HG03045 (cell line): Measurements from ENCODE around the gene BTF3.
"Not testable (repeated sequence)": the region's sequence is repeated elsewhere in the genome, so short reads cannot be mapped to it uniquely, and the experiment has no call there.

Source experiments
- ATAC-seq: cut with Tn5 transposase; IDR thresholded peaks from one replicate; pipeline ENCODE4 v1.9.1; 2021; ENCODE audit warnings: mild to moderate bottlenecking, moderate library complexity; ENCODE audit not compliant: unreplicated experiment

The BTF3 gene

DNA sequence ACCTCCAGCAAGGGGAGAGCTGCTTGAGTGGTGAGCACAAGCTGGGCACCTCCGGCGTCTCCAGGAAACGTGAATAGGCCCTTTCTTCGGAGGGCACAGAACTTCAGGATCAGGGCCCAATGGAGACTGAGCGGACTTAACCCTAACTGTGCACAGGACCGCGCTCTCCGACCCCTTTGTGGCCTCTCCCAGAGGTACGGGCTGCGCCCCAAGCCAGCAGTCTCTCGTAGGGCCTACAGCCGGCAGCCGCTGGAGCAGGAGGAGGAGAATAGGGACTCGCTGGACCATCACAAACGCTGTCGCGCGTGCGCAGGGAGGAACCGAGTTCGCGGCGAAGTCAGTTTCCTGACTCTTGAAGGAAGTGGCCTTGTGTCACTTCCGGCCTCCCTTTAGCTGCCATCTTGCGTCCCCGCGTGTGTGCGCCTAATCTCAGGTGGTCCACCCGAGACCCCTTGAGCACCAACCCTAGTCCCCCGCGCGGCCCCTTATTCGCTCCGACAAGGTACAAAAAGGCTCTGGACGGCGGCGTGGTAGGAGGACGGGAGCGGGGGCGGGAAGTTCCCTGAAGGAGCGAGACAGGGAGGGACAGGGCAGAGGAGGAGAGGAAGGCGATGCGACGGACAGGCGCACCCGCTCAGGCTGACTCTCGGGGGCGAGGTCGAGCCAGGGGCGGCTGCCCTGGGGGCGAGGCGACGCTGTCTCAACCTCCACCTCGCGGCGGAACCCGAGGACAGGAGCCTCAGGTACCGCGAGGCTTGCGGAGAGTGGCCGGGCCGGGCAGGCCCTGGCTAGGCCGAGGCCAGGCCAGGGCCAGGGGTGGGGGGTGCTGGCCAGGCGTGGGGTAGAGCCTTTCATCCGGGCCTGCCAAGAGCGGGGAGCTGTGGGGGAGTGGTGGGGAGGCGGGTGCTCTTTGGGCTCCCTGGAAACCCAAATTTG lies at the start of gene BTF3:
Gene BTF3, plus strand, starts transcription at position 386 of the 936 bp plus-strand sequence. Its CDS starts 226 bp downstream, at position 612.
- ATAC-seq: peak; percentile 98

DNA sequence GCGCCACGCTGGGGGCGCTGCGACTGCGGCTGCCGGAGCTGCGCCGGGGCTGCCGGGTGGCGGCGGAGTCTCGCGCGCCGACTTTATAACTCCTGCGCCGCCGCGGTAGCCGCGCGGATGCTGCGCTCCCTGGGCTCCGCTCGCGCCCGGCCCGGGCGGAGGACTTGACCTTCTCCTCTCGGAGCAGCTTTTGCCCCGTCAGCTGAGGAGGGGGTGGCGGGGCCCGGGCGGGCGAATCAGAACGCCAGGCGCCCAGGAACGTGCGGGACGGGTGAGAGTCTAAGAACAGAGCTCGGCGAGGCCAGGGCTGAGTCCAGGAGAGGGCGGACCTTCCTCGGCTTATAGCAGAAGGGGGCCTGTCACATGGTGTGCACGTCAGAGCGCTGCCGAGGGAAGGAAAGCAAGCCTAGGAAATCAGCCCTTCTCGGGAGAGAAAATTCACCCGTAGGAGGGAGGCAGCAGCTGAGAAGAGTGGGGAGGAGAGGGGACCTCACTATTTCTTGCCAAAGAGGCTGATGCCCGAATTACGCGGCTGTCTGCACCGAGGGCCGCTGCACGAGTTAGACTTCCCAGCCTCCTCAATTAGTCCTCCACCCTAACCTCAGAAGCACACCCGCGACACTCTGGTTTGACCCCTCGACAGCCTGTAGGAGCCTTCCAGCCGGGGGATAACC lies 49.6 kb upstream of the BTF3 start, which contains the start of gene FOXD1:
Gene FOXD1, minus strand, starts transcription at position 315 of the 674 bp plus-strand sequence. CDS start 415 bp downstream, outside the sequence.
- no peak for ATAC-seq

DNA sequence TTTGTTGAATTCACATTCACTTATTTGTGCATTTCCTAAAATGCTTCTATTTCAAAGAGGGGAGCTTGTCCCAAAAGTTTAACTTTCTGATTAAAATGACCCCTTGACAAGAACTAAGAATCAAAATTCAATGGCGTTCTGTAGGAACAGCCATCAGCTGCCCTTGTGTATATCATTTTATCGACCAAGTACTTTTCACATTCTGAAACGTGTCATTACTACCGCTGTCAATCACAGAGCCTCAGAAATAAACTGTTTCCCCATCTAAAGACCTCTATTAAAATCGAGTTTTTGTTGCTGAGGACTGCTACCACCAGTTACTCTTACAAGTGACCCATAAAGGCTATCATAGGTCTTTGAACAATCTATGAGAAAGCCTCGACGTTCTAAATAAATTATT lies 48.1 kb upstream of the BTF3 start:
- ATAC-seq: no peak

DNA sequence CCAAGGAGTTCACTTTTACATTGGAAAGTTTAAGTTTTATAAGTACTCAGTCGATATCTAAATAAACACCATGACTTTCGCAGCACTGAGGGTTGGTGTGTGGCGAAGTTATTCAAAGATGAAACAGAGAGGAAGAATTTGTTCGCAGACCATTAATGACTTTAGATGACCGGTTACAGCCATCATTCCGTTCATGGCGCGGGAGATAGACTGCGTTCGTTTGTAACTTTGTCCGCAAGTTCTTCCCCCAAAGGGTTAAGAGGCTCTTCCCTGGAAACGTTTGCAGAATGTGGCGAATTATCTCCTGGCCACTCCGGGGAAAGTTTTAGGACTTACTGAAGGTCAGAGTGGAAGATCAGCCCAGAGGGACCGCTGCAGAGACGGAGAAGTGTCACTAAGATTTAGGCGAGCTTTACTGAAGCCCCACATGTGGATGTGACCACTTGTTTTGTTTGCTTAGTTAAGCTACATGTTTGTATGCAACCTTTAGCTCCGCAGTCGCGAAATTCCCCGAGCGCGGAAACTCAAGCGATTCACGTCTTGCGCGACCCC lies 47.5 kb upstream of the BTF3 start:
- no peak for ATAC-seq

DNA sequence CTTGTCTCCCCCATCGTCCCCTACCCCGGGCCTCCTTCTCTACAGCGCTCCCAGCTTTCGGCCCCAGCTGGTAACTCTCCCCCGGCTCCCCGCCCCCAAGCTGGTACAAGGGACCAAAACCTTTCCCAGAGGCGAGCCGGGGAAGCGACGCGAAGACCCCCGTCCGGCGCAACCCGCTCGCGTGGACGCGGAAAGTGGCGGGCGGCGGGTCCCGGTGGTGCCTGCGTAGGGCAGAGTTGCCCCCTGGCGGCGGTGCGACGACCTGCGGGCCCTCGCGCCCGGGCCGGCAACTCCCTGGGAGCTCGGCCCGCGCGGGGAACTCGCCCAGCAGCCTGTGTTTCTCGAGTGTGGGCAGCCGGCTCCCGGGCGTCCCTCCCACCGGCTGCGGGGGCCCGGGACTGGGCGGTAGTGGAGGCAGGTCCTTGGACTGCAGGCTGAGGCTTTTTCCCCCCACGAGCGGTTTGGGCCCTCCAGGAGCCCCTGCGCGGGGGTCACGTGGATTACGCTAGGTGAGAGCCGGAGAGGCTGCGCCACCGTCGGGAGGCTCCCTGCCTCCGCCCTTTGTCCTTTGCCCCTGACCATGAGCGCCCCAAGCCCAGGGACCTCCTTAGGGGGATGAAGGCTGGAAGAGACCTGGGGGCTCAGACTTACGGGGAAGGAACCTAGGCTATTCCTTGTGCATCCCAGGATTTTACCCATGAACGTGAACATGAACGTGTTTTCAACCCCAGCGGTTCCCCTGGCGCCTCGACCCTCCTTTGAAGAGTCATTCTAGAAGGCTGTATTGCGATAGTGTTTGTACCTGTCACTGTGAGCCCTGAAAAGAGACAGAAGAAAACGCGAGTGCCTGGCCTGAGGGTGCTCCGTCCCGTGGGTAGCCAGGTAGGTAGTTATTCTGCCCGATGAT lies 46.8 kb upstream of the BTF3 start:
- ATAC-seq: no peak

DNA sequence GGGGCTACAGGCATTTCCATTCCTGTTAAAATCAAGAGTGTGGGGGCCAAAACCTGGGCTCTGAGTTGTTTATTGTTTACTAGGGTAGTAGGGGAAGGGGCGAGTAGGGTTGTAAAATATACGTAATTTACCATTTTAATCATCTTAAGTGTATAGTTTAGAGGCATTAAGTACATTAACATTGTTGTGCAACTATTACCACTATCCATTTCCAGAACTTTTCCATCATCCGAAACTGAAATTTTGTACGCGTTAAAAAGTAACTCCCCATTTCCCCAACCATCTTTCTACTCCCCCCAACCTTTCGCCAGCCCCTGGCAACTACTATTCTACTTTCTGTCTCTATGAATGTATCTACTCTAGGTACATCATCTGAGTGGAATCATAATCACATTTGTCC lies 46.0 kb upstream of the BTF3 start:
- ATAC-seq: no peak

DNA sequence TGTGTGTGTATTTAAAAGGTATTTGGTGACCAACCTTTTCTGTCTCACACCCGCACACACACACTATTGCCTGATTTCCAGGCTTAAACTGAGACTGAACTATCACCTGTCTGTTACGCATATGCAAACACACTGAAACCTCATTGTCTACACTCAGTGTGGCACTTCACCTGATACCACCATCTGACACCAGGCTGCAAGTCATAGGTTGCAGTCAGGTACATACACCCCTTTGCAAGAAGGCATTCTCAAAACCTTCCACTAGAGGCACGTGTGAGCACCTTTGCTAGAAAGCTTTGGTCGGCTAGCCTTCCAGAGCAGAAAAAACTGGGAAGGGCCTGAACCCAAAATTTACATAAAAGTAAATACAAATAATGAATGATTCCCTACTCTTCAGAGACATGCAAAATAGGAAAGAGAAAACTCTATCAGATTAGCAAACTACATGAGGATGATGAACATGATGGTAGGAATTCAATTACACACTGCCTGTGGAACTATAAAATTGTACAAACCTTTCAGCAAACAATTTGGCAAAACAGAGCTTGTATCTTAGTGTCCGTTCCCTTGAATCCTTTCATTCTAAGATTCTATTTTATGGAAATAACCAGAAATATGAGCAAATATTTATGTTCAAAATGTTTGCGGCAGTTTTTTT lies 43.7 kb upstream of the BTF3 start:
- ATAC-seq: peak; percentile 62

DNA sequence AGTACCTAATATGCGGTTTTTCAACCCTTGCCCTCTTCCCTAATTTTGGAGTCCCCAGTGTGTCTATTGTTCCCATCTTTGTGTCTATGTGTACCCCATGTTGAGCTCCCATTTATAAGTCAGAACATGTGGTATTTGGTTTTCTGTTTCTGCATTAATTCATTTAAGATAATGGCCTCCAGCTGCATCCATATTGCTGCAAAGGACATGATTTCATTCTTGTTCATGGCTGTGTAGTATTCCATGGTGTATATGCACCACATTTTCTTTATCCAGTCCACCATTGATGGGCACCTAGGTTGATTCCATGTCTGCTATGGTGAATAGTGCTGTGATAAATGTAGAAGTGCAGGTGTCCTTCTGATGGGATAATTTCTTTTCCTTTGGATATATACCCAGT lies 41.8 kb upstream of the BTF3 start:
- ATAC-seq: not testable (repeated sequence)

DNA sequence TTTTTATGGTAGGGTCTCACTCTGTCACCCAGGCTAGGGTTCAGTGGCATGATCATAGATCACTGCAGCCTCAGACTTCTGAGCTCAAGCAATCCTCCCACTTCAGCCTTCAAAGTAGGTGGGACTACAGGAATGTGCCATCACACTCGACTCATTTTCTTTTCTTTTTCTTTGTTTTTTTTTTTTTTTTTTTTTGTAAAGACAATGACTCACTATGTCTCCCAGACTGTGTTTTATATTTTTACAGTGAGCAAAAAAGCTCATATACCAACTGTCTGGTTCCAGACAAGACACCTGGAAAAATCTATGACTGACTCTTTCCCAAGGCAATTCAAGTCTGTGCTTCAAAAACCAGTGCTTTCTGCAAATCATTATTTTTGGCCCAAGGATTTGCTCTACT lies 38.9 kb upstream of the BTF3 start:
- no peak for ATAC-seq

DNA sequence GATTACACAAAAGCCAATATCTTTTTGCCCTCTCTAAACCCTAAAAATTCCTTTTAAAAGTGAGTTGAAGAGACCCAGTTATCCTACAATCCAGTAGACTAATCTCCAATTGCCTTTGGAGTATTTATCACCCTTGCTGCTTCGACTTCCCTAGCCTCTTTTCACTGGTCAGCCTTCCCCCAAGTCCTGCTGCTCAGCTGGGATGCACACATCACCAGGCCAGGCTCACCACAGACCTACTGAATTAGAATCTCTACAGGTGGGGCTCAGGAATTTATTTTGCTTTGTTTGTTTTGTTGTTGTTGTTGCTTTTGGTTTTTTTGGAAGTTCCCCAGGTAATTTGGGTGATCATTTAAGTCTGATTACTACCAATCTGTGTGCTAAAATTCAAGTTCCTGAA lies 38.1 kb upstream of the BTF3 start:
- no peak for ATAC-seq

DNA sequence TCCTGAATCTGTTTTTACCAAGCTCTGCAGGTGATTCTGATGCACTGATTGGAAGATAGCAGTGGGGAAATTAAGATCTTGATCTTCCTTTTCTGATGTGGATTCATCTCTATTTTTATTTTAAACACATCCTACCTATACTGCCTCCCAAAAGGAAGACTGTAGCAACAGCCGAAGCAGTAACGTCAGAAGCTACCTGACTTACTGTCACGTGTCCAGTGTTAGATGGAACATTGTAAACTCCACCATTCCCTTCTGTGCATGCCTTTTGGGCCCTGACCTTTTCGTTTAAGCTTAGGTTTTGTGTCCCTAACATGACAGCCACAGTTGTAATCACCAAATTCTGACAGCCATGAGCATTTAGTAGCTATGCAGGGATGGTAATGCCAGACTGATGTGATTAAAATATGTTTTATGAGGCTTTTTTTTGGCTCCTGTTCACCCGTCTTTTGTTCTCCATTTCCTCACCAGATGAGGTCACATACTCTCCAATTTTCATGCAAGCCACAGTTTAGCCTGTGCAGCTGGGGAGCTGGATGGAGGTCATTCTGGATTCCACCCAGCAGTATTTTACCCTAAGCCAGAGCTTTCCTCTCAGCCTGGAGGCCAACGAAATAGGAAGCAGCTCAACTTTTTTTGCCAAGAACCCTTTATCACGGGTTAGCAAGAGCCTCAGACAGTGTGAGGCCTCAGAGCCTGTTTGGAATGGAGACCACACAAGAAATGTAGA lies 34.1 kb upstream of the BTF3 start:
- no peak for ATAC-seq

DNA sequence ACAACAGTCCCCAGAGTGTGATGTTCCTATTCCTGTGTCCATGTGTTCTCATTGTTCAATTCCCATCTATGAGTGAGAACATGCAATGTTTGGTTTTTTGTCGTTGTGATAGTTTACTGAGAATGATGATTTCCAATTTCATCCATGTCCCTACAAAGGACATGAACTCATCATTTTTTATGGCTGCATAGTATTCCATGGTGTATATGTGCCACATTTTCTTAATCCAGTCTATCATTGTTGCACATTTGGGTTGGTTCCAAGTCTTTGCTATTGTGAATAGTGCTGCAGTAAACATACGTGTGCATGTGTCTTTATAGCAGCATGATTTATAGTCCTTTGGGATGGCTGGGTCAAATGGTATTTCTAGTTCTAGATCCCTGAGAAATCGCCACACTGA lies 29.6 kb upstream of the BTF3 start:
- ATAC-seq: not testable (repeated sequence)

DNA sequence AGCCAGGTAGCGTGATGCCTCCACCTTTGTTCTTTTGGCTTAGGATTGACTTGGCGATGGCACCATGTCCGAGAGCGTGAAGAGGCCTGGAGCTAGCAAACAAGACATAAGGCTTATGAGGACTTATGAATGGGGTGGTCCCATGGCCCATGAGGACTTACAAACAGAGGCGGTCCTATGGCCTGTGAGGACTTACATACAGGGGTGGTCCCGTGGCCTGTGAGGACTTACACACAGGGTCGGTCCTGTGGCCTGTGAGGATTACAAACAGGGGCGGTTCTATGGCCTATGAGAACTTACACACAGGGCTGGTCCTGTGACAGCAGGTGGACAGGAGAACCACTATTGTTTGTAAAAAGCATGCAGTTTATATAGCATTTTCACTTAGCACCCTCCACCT lies 28.4 kb upstream of the BTF3 start:
- no peak for ATAC-seq

DNA sequence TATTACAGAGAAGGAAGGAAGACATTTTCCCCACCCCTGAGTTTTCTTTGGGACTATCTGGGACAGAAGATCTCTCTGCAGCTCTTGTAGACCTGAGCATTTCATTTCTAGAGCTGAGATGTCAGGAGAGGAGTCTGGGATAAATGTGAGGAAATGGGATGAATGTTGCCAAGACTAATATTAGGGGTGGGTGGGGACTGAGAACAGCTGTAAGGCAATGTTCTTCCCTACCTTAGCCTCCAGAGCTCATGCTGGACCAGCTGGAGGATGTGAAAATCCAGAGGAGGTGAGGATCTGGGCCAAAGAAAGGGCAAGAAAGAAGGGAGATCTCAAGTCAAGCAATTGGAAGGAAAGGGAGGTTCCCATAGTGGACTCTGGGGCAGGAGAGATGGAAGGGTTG lies 26.6 kb upstream of the BTF3 start:
- ATAC-seq: no peak

DNA sequence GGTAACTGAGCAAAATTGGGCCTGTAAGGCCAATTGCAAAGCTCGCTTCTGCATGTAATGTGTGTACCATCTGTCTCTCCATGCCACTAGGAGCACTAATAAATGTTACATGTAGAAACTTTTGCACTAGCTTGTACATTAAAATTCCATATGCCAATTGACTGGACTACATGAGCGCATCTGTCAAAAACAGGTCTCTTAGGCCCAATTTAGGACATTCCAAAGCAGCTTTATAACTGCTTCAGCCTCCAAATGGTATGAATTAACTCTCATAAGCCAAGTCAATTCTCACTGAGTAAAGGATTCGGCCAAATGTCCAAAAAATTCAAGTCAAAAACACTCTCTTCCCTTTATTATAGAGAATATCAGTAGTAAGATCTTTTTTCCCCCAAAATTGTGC lies 26.1 kb upstream of the BTF3 start:
- no peak for ATAC-seq

DNA sequence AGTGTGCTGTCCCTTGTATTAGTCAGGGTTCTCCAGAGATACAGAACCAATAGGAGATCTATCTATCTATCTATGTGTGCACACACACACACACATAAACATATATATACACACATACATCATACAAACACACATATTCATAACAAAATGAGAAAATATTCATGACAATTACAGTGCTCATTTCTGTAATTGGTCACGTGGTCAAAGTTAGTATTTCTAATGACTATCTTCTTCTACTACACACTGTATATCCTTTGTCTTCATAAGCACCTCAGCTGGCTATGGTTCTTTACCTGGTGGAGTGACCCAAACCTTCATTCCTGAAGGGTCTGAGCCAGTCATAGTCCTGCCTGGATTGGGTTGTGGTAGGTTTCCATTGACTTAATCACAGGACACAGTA lies 17.7 kb upstream of the BTF3 start:
- ATAC-seq: no peak

DNA sequence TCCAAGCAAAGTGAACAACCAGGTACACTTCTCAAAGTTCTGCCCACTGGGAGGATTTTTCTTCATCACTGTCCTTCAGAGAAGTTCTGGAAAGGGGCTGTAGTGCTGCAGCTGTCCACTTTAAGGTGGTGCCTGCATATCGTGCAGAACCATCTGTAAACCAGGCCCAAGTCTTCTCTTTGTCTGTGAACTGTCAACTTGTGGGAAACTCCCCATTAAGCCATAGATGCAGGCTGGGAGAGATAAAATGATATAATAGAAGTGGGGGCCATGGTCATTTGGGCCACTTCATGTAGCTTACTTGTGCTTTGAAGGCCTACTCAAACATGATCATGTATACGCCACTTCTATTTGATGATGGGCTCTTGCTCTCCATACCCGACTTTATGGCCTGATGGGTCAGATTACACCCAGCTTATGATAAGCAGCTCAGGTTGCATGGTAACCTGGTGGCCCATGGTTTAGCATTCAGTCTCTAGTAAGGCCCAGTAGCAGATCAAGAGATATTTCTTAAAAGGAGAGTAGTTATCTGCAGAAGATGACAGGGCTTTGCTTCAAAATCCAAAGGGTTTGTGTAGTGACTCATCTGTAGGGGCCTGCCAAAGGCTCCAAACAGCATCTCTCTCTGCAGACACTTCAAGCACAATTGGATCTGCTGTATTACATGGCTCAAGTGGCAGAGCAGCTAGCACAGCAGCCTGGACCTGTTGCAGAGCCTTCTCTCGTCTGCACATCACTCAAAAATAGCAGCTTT lies 15.7 kb upstream of the BTF3 start:
- no peak for ATAC-seq

DNA sequence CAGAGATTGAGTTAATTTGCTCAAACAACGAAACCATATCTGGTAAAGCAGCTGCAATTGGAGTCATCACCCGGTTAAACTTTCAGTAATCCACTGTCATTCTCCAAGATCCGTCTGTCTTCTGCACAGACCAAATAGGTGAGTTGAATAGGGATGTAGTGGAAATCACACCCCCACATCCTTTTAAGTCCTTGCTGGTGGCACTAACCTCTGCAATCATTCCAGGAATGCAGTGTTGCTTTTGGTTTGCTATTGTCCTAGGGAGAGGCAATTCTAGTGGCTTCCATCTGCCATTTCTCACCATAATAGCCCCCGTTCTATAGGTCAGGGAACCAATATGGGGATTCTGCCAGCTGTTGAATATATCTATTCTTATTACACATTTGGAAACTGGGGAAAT lies 14.6 kb upstream of the BTF3 start:
- no peak for ATAC-seq

DNA sequence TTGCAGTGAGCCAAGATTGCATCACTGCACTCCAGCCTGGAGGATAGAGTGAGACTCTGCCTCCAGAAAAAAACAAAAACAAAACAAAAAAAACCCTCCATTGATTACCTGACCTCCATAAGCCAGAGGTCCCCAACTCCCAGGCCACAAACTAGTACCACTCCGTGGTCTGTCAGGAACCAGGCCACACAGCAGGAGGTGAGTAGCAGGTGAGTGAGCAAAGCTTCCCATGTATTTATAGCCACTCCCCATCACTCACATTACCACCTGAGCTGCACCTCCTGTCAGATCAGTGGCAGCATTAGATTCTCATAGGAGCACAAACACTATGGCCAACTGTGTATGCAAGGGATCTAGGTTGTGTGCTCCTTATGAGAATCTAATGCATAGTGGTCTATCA lies 13.7 kb upstream of the BTF3 start:
- no peak for ATAC-seq
